Retinal pigment epithelial cell (primary cell): ENCODE measurements around the gene MGAT3.

ENCODE experiments used
- DNase-seq: peaks from one replicate; pipeline ENCODE4 v3.0.0-alpha.2; 2010; ENCODE audit warnings: low read depth
- H3K4me3 ChIP-seq: 2 replicates; pipeline ENCODE4 v1.5.1; 2011; ENCODE audit warnings: mild to moderate bottlenecking, low read length, control low read depth, moderate library complexity
- TF ChIP-seq, protein P1 (sequence below): conservative IDR thresholded peaks from 2 replicates; pipeline ENCODE4 v1.5.1; 2011; ENCODE audit warnings: low read depth, low read length, control low read depth, inconsistent platforms

MGAT3 gene

GRCh38 chr22:39414886-39415285 lies 41.9 kb upstream of the MGAT3 start:
- TF ChIP-seq, protein P1, sequence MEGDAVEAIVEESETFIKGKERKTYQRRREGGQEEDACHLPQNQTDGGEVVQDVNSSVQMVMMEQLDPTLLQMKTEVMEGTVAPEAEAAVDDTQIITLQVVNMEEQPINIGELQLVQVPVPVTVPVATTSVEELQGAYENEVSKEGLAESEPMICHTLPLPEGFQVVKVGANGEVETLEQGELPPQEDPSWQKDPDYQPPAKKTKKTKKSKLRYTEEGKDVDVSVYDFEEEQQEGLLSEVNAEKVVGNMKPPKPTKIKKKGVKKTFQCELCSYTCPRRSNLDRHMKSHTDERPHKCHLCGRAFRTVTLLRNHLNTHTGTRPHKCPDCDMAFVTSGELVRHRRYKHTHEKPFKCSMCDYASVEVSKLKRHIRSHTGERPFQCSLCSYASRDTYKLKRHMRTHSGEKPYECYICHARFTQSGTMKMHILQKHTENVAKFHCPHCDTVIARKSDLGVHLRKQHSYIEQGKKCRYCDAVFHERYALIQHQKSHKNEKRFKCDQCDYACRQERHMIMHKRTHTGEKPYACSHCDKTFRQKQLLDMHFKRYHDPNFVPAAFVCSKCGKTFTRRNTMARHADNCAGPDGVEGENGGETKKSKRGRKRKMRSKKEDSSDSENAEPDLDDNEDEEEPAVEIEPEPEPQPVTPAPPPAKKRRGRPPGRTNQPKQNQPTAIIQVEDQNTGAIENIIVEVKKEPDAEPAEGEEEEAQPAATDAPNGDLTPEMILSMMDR, result no peak
- DNase-seq, result no peak
- H3K4me3 ChIP-seq, result no peak overlapping the region

DNA sequence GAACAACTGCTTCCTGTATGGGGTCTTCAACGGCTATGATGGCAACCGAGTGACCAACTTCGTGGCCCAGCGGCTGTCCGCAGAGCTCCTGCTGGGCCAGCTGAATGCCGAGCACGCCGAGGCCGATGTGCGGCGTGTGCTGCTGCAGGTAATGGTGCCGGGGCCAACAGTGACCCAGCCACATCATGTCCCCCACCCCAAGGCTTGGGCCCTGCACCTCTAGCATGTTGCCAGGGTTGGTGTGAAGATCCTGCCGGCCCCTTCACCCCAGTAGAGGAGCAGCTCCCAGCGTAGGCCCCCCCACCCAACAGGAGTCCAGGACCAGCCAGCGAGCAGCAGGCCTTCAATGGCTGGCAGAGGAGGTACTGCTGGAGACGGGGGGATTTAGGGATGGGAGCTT lies 41.3 kb upstream of the MGAT3 start:
- no peak for DNase-seq
- H3K4me3 ChIP-seq, result no peak overlapping the region
- TF ChIP-seq, protein P1, result no peak

DNA sequence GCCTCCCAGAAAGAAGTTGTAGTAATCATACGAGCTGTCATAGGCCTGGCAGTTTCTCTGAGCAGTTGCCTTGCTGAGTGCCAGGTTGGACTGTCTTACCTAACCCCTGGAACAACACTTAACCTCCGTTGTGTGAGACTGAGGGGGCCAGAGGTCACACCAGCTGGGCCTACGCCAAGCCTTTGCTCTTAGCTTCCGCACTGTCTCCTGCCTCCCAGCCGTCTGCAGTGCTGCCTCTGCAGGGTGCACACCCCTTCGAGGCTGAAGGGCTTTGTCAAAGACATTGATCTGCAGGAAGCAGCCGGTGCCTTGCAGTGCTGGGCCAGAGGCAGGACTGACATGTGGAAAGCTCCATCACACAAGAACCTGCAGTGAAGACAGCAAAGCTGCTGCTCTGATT lies 40.5 kb upstream of the MGAT3 start:
- TF ChIP-seq, protein P1, result no peak
- DNase-seq, result no peak
- H3K4me3 ChIP-seq, result no peak overlapping the region

- TF ChIP-seq, protein P1, result no peak
- DNase-seq, result no peak
These were observed 39.2 kb upstream of the MGAT3 start for GRCh38 chr22:39417641-39418040.

DNA sequence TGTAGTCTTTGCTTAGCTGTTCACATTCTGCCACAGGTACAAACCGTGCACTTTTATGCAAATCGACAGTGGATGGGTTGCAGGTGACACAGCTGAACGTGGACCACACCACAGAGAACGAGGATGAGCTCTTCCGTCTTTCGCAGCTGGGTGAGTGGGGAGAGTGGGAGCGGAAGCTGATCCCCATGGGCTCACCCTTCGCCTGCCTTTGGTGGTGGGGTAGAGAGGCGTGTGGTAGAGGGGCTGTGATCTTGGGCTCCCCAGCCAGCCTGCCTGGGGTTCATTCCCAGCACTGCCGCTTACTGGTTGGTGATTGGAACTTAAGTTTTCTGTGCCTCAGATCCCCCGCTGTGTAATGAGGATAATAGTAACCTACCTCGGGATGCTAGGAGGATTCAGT lies 38.1 kb upstream of the MGAT3 start:
- H3K4me3 ChIP-seq, result no peak overlapping the region
- DNase-seq, result no peak
- TF ChIP-seq, protein P1, result no peak

More at GRCh38 chr22:39417641-39418040, 39.2 kb upstream of the MGAT3 start:
- no peak overlapping the region for H3K4me3 ChIP-seq

DNA sequence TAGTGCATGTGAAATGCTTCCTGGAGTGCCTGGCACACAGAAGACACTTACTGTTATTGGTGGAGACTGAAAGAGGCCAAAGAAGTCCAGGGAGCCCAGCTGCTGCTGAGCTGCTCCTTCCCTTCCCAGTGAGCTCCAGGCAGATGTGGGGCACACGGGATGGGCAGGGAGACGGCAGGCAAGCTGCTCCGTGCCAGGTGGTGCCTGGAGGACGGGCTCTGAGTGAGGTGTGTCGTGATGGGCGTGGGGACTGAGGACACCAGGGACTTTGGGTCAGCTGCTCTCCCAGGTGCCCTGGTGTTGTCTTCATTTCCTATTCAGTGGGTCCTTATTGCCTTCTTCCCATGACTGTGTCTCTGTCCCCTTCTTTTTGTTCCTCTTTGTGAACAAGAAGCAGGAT lies 37.7 kb upstream of the MGAT3 start:
- H3K4me3 ChIP-seq, result no peak overlapping the region
- TF ChIP-seq, protein P1, result no peak
- no peak for DNase-seq

DNA sequence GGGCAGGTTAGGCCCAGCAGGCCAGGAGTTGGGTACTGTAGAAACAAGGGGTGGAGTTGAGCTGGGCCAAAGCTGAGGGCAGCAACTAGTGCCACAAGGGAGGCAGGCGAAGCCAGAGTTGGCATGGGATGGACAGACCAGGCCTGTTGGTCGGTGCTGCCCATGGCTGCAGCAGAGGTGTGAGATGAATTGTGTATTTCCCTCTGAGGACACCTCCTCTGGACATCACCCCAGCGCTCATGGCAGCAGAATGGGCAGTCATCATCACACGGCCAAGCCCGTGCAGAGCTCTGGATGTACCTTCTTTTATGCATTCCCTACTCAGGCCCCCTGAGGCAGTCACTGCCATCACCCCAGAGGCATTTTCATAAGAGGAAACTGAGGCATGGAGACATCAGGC lies 36.9 kb upstream of the MGAT3 start:
- TF ChIP-seq, protein P1, result no peak
- no peak for DNase-seq
- no peak overlapping the region for H3K4me3 ChIP-seq
